ENCODE data around the gene DSTYK. TPM values are rescaled to one million over a fixed set of nuclear protein-coding genes. Genes with fewer than 3 reads are reported as not detected.
A peak's percentile ranks its signal among the peaks of the same experiment; 100 is the strongest.
"Not testable (repeated sequence)": the region's sequence is repeated elsewhere in the genome, so short reads cannot be mapped to it uniquely, and the experiment has no call there.

DSTYK gene
- total RNA-seq, 2 donors from 2014 or later = 15.8 to 31.6 TPM

GRCh38 chr1:205236951-205237475, 25.5 kb upstream of the DSTYK start:
- peaks cover 32 to 45% of the 10 kb centered on the region in 2 donors for H3K4me1 Mint-ChIP-seq (ENCODE audit: low read depth in 2 of 2)

GRCh38 chr1:205236526-205236925, 25.0 kb upstream of the DSTYK start:
- H3K27me3 Mint-ChIP-seq = peaks cover 6 to 15% of the 10 kb centered on the region in 2 donors
- no peaks in the 10 kb centered on the region for H3K9me3 Mint-ChIP-seq
- peak overlapping the region in 1 of 2 donors; percentile 90 for H3K27ac Mint-ChIP-seq
- H3K4me1 Mint-ChIP-seq (ENCODE audit: low read depth in 2 of 2) = peaks cover 36 to 50% of the 10 kb centered on the region in 2 donors
- H3K36me3 Mint-ChIP-seq = no peaks in the 10 kb centered on the region
- H3K4me3 Mint-ChIP-seq = no peak overlapping the region
- ATAC-seq = no peak
- DNase-seq (ENCODE audit: low spot score) = no peak

More at GRCh38 chr1:205236951-205237475, 25.5 kb upstream of the DSTYK start:
- Mint-ChIP-seq H3K4me3 (peak overlapping the region; percentile 15), H3K27me3 (peaks cover 6 to 15% of the 10 kb centered on the region in 2 donors), H3K27ac (peak overlapping the region in 1 of 2 donors; percentile 90), H3K36me3 (no peaks in the 10 kb centered on the region), H3K9me3 (no peaks in the 10 kb centered on the region)
- ATAC-seq = no peak
- no peak for DNase-seq (ENCODE audit: low spot score)

- H3K4me3 Mint-ChIP-seq = no peak overlapping the region
- peaks cover 36 to 50% of the 10 kb centered on the region in 2 donors for H3K4me1 Mint-ChIP-seq (ENCODE audit: low read depth in 2 of 2)
- DNase-seq (ENCODE audit: low spot score) (no peak), ATAC-seq (no peak)
- peak overlapping the region in 1 of 2 donors; percentile 90 for H3K27ac Mint-ChIP-seq
- no peaks in the 10 kb centered on the region for H3K9me3 Mint-ChIP-seq
- peaks cover 6 to 15% of the 10 kb centered on the region in 2 donors for H3K27me3 Mint-ChIP-seq
- no peaks in the 10 kb centered on the region for H3K36me3 Mint-ChIP-seq
Observed at GRCh38 chr1:205235951-205236350, 24.4 kb upstream of the DSTYK start.

- not testable (repeated sequence) for H3K9me3 Mint-ChIP-seq; H3K36me3 Mint-ChIP-seq; H3K4me3 Mint-ChIP-seq; ATAC-seq; DNase-seq (ENCODE audit: low spot score)
- peak overlapping the region in 1 of 2 donors; percentile 78 for H3K27ac Mint-ChIP-seq
- H3K4me1 Mint-ChIP-seq (ENCODE audit: low read depth in 2 of 2) = peaks cover 53 to 61% of the 10 kb centered on the region in 2 donors
- peaks cover 6 to 15% of the 10 kb centered on the region in 2 donors for H3K27me3 Mint-ChIP-seq
Observed at GRCh38 chr1:205233986-205234385, 22.5 kb upstream of the DSTYK start.

GRCh38 chr1:205232945-205233397, 21.5 kb upstream of the DSTYK start:
- peak; percentile 37 to 65 for ATAC-seq

GRCh38 chr1:205232127-205232820, 20.8 kb upstream of the DSTYK start:
- ATAC-seq = no peak
- Mint-ChIP-seq H3K9me3 (no peaks in the 10 kb centered on the region), H3K4me1 (ENCODE audit: low read depth in 2 of 2) (peaks cover 52 to 56% of the 10 kb centered on the region in 2 donors), H3K36me3 (no peaks in the 10 kb centered on the region), H3K27ac (peak overlapping the region in 1 of 2 donors; percentile 78), H3K4me3 (peak overlapping the region; percentile 92), H3K27me3 (peaks cover 8 to 9% of the 10 kb centered on the region in 2 donors)
- no peak for DNase-seq (ENCODE audit: low spot score)

More at GRCh38 chr1:205232945-205233397, 21.5 kb upstream of the DSTYK start:
- peak overlapping the region; percentile 68 to 78 for H3K27ac Mint-ChIP-seq
- H3K27me3 Mint-ChIP-seq = peaks cover 6 to 11% of the 10 kb centered on the region in 2 donors
- peaks cover 56 to 61% of the 10 kb centered on the region in 2 donors for H3K4me1 Mint-ChIP-seq (ENCODE audit: low read depth in 2 of 2)
- H3K4me3 Mint-ChIP-seq = peak overlapping the region; percentile 67
- DNase-seq (ENCODE audit: low spot score) = no peak
- no peaks in the 10 kb centered on the region for H3K9me3 Mint-ChIP-seq
- H3K36me3 Mint-ChIP-seq = no peaks in the 10 kb centered on the region

GRCh38 chr1:205230982-205231381, 19.5 kb upstream of the DSTYK start:
- H3K27ac Mint-ChIP-seq = peak overlapping the region in 1 of 2 donors; percentile 27
- H3K27me3 Mint-ChIP-seq = peaks cover 13 to 14% of the 10 kb centered on the region in 2 donors
- no peak for DNase-seq (ENCODE audit: low spot score)
- no peak for ATAC-seq
- H3K36me3 Mint-ChIP-seq = no peaks in the 10 kb centered on the region
- H3K4me1 Mint-ChIP-seq (ENCODE audit: low read depth in 2 of 2) = peaks cover 52 to 59% of the 10 kb centered on the region in 2 donors
- H3K9me3 Mint-ChIP-seq = no peaks in the 10 kb centered on the region
- peak overlapping the region; percentile 92 for H3K4me3 Mint-ChIP-seq

- ATAC-seq (no peak), DNase-seq (ENCODE audit: low spot score) (no peak)
- Mint-ChIP-seq H3K27me3 (peaks cover 10 to 16% of the 10 kb centered on the region in 2 donors), H3K27ac (peak overlapping the region; percentile 31 to 49), H3K4me1 (ENCODE audit: low read depth in 2 of 2) (peaks cover 49 to 59% of the 10 kb centered on the region in 2 donors), H3K9me3 (no peaks in the 10 kb centered on the region), H3K4me3 (peak overlapping the region; percentile 92), H3K36me3 (no peaks in the 10 kb centered on the region)
Observed at GRCh38 chr1:205229916-205230700, 18.6 kb upstream of the DSTYK start.

GRCh38 chr1:205229399-205229871, 17.9 kb upstream of the DSTYK start:
- peak; percentile 54 to 58 for ATAC-seq
- Mint-ChIP-seq H3K4me1 (ENCODE audit: low read depth in 2 of 2) (peaks cover 48 to 59% of the 10 kb centered on the region in 2 donors), H3K27ac (peak overlapping the region; percentile 20 to 49), H3K36me3 (no peaks in the 10 kb centered on the region), H3K4me3 (peak overlapping the region; percentile 92), H3K9me3 (no peaks in the 10 kb centered on the region), H3K27me3 (peaks cover 10 to 18% of the 10 kb centered on the region in 2 donors)
- peak; percentile 67 for DNase-seq (ENCODE audit: low spot score)

- H3K36me3 Mint-ChIP-seq = no peaks in the 10 kb centered on the region
- H3K27ac Mint-ChIP-seq = peak overlapping the region in 1 of 2 donors; percentile 20
- DNase-seq (ENCODE audit: low spot score) (no peak), ATAC-seq (no peak)
- peaks cover 38 to 51% of the 10 kb centered on the region in 2 donors for H3K4me1 Mint-ChIP-seq (ENCODE audit: low read depth in 2 of 2)
- H3K27me3 Mint-ChIP-seq = peaks cover 8 to 24% of the 10 kb centered on the region in 2 donors
- H3K9me3 Mint-ChIP-seq = no peaks in the 10 kb centered on the region
- H3K4me3 Mint-ChIP-seq = peak overlapping the region; percentile 92
Observed at GRCh38 chr1:205228093-205228521, 16.6 kb upstream of the DSTYK start.

GRCh38 chr1:205227584-205228013, 16.1 kb upstream of the DSTYK start, which contains the start of gene TMCC2:
TMCC2 (plus strand) TSS chr1:205227946; CDS start chr1:205228565, 619 bp downstream.
- H3K4me1 Mint-ChIP-seq (ENCODE audit: low read depth in 2 of 2) = peaks cover 34 to 47% of the 10 kb centered on the region in 2 donors
- H3K9me3 Mint-ChIP-seq = no peaks in the 10 kb centered on the region
- peak within 1 kb of the TSS; percentile 20 to 49 for H3K27ac Mint-ChIP-seq

GRCh38 chr1:205226868-205227583, 15.5 kb upstream of the DSTYK start:
- Mint-ChIP-seq H3K4me1 (ENCODE audit: low read depth in 2 of 2) (peaks cover 29 to 42% of the 10 kb centered on the region in 2 donors), H3K27me3 (peaks cover 8 to 24% of the 10 kb centered on the region in 2 donors), H3K36me3 (no peaks in the 10 kb centered on the region), H3K4me3 (peak overlapping the region; percentile 63), H3K27ac (no peak overlapping the region), H3K9me3 (no peaks in the 10 kb centered on the region)
- no peak for ATAC-seq
- no peak for DNase-seq (ENCODE audit: low spot score)

More at GRCh38 chr1:205227584-205228013, 16.1 kb upstream of the DSTYK start, which contains the start of gene TMCC2:
- Mint-ChIP-seq H3K27me3 (peaks cover 8 to 24% of the 10 kb centered on the region in 2 donors), H3K4me3 (peak within 1 kb of the TSS; percentile 92), H3K36me3 (no peaks in the 10 kb centered on the region)
- peak; percentile 88 for DNase-seq (ENCODE audit: low spot score)
- peak; percentile 95 to 96 for ATAC-seq
